HG02973 (cell line): ENCODE measurements around the gene PTPN14.
"Not testable (repeated sequence)": the region's sequence is repeated elsewhere in the genome, so short reads cannot be mapped to it uniquely, and the experiment has no call there.

Experiments
- ATAC-seq: cut with Tn5 transposase; IDR thresholded peaks from one replicate; pipeline ENCODE4 v1.9.1; 2021; ENCODE audit warnings: moderate library complexity; ENCODE audit not compliant: unreplicated experiment

PTPN14 gene

DNA sequence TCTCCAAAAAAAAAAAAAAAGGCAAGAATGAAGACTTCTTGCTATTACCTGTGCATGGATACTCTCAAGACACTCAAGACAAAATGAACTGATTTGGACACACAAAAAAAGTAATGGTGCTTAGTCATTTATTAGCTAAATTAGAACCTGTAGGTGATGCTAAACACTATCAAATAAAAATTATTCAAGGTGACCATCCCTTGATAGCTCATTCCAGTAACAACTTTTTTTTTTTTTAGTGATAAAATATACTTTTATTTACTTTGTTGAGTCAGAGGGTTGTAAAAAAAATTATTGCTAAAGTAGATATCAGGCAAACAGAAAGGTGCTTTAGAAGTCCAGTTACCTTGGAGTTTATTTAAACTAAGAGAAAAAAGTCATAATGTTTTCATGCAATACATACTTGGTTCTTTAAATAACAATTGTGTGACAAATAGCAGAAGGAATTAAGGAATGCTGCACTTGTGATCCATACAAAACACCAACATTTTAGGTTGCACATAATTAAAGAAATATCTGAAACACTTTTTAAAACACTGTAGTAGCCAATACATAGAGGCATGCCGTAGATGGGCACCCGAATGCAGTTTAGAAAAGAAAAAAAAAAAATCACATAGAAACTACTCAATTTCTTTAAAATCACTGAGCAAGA is 69.3 kb downstream of the PTPN14 start:
- not testable (repeated sequence) for ATAC-seq

DNA sequence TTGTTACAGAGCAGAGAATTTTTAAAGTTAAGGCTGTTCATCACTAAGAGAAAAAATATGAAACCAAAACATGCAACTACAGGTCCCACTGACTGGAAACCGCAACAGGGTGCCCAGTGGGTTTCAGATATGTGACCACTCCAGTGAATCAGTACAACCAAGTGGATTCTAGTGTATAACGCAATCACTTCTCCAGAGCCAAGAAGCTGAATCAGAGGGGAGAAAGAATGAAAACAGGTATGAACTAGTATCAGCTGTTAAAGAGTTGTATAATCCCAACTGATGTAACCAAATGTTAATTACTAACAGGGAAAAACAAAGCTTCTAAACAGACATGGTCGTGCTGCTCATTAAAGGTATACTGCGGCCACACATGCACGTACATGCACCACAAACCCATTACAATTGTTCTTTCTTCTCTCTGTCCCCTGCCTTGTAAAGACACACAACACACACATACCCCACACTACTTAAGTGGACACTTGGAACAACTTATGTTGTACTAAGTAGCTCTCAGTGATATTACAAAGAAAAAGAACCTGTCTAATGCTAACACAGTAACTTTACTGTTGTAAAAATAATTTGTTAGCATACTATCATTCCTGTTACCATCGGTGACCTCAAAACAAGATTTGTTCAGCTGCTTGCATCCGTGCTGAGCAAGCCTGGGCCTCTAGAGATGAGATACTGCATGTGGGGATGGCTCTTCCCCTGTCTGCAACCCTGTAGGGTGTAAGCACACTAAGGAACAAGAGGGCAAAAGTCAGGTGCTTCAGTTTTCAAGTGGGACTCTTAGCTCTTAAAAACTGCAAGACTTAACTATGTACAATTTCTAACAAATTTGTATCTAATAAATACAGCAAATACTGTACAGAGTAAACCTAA is 74.2 kb downstream of the PTPN14 start:
- no peak for ATAC-seq

DNA sequence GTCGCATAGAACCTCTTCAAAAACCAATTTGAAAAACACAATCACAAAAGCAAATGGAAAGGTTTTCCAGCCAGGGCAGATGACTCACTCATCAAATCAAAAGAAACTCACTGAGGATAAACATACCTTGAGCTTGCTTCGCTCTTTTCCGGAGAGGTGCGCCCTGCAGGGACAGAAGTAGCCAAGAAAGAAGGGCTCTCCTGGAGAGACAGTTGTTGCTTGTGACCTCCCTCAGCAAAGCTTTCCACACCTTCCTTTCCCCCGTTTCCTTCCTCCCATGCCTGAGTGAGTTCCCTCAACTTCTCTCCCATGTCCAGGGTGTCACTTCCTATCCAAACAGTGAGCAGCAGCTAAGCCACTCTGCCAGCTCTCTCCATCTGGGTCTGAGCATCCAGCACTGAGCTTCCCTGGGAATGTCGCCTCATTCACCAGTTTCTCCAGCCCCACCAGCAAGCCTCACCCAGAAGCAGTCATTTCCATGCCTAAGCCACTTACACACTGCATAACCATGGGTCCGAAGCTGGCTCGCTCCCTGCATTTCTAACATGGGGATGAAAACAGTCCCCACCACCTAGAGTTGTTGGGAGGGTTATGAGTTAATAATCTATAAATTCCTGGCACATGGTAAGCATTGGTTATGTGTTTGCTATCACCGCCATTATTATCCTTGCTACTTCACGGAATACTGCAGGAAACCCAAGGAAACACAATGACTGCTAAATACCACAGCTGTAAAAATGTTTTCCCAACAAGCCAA is 75.0 kb downstream of the PTPN14 start:
- ATAC-seq, result no peak

DNA sequence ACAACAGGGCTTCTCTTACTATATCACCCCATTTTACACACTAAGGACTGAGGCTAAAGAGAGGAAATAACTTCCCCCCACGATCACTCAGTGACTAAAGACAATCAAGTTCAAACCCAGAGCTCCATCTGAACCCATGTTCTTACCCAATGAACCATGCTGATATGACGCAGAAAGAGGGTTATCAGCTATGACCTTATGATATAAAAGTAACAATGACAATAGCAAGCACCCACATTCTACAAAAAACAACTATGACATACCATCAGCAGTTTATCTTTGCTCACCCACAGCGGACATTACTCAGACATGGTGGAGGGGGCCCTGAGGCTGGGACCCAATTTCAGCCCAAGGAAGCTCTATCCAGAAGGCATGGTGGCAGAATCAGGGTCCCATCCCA is 75.7 kb downstream of the PTPN14 start:
- no peak for ATAC-seq

DNA sequence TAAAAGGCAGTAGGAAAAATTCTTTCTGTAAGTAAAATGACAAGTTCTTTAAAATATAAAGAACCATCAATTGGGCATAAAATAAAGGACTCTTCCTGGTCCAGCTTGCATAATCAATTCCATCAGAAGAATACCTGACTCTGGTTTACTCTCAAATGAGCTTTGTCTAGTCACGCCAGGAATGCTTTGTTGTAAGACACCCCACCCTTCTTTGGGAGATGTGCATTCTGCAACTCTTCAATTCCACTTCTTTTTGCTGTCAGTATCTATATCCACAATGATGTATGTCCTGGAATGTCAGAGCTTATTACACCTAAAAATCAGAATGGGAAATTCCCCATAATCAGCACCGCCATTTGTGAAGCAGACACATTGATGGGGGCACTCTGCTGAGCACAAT is 76.1 kb downstream of the PTPN14 start:
- no peak for ATAC-seq

DNA sequence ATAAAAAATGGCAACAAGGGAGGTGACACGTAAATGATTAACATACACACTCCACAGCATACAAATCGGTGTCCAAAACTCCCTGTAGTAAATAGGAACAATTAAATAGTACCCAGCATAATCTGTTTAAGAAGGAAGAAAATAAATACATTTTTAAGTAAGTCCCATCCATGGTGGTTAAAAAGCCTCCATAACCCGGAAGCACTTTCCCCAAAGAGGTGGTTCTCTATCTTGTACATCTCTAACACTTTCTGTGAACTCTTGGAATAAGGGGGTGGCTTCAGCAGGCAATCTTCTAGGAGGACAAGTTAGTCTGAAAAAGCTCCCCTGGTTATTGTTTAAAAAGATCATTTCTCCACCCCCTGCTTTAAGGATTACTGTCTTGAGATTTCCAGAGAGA is 76.9 kb downstream of the PTPN14 start:
- no peak for ATAC-seq

DNA sequence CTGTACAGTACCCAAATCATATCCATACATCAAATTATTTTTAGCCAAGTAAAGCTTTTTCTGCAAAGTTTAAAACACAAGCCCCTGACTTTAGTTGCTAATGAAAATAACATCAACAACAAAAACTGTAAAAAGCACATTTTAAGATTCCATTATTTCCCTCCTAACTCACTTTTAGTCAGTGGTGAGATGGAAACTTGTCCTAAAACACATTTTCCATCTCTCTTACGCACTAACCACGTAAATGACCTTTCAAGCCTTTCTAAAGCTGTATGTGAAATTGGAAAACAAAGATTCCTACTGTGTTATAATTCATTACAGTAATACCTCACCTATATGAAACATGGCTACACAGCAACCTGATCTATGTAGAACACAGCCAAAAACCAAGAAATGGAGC is 77.5 kb downstream of the PTPN14 start:
- ATAC-seq, result no peak

DNA sequence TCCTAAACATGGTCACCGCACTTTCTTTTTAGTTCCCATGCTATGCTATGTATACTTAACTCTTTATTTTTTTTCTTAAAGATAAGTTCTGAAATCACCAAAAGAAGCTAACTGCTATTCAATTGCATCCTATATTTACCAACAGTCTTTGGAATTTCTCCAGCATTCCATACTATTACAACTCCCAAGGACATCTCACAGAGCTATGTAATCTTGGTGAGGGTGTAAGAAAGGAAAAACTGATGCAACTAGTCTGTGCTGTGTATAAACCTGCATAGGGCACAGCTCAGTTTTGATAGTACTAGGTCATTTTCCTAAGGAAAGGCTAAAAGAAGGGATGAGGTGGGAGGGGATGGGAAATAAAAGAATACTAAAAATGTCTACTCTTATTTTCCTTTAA is 78.0 kb downstream of the PTPN14 start:
- ATAC-seq, result no peak

DNA sequence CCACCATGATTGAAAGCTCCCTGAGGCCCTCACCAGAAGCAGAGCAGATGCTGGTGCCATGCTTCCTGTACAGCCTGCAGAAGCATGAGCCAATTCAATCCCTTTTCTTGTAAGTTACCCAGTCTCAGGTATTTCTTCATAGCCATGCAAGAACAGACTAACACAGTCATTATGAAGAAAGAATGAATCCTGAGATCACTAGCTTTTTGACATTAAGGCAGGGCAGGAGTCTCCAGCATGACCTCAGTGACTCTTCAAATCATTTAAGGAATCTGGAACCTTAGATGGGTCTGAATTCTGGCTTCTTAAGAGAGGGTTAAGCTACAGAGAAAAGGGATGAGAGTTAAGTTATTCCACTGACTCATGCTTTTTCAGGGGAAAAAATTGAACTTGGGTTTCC is 79.0 kb downstream of the PTPN14 start:
- ATAC-seq, result no peak

DNA sequence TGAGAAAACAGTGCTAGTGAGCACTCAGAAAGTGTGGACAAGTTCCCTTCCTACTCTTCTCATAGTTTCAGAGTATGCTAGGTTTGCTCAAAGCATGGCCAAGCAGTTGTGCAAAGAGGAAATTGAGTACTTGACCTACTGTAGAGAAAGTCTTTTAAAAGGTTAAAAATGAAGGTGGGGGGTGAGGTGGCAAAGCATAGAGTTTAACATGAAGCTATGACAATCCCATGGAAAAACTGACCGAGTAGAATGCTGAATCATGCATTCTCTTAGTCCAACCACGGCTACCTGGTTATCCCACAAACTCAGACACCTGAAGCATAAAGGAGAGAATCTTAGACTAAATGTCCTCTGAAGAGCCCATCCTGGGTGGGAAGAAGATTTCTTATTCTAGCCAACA is 79.9 kb downstream of the PTPN14 start:
- ATAC-seq, result no peak

DNA sequence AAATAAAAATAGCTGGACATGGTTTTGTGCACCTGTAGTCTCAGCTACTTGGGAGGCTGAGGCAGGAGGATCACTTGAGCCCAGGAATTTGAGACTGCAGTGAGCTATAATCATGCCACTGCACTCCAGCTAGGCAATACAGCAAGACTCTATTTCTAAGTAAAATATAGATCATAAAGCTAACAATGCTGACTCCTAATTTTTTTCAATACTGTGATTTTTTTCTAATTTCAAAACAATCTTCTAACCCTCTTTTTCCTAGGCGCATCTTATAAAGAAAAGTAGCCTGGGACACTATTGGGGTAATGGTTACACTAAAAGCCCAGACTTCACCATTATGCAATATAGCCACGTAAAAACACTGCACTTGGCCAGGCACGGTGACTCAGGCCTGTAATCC is 81.3 kb downstream of the PTPN14 start:
- no peak for ATAC-seq

DNA sequence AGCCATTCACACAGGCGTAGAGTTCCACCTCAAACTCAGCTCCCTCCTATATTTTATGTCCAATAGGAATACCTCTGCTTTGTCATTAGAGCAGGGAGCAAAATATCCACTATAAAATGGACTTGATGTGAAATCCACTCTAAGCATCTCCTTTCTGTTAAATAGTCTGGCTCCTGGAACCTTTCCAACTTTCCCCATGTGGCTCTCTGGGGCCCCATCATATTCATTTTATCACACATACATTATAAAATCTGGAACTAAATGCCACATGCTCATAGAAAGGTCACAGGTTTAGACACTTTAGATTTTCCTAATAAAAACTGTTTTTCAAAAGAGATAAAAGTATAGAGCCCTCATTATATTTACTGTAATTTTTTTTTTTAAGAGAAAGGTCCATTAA is 82.1 kb downstream of the PTPN14 start:
- ATAC-seq, result no peak

DNA sequence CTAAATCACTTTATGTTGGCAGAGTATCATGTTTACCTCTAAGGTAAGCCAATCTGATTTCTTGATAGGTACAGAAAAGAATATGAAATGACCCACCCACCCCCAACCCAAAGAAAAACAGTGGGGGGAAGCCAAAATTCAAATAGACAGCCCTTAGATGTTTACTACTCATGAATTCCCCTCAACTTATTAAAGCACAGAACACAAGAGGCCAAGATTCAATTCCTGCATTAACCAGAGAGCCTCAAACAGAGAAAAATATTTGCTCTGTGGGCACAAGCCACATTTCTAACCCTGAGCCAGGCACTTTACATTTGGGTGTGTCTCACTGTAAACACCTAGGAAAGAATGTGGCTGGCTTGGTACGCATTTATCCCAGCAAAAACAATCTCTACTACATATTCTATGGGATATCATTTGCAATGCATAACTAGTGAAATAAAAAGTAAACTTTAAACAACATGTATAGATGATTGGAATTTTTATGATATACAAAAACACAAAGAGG is 84.3 kb downstream of the PTPN14 start:
- ATAC-seq, result no peak

DNA sequence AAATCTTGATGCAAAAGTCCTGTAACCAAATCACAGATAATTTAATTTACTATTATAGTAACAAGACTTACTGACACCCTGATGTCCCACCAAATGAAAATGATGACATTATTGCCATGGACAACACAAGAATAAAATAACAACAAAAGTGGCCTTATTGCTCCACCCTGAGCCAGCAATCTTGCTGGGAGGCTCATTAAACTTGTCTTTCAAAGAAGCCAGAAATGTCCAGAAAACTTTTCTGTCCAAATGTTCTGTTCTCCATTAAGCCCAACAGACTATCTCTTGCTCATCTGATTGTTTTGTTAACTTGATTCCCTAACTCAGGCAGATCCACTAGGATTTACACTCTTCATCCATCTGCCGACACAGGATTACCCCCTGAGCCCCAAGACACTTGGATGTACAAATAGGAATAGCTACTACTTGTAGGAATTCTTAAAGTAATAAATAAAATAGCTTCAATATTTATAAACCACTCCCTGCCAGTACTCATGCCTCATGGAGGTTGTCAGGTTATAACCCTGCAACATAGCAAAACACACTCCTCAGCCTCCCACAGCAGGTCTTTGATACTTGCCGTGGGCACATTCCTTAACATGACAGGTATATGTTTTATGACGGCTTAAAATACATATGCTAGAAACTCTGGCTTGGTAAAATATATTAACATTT is 84.9 kb downstream of the PTPN14 start:
- no peak for ATAC-seq

DNA sequence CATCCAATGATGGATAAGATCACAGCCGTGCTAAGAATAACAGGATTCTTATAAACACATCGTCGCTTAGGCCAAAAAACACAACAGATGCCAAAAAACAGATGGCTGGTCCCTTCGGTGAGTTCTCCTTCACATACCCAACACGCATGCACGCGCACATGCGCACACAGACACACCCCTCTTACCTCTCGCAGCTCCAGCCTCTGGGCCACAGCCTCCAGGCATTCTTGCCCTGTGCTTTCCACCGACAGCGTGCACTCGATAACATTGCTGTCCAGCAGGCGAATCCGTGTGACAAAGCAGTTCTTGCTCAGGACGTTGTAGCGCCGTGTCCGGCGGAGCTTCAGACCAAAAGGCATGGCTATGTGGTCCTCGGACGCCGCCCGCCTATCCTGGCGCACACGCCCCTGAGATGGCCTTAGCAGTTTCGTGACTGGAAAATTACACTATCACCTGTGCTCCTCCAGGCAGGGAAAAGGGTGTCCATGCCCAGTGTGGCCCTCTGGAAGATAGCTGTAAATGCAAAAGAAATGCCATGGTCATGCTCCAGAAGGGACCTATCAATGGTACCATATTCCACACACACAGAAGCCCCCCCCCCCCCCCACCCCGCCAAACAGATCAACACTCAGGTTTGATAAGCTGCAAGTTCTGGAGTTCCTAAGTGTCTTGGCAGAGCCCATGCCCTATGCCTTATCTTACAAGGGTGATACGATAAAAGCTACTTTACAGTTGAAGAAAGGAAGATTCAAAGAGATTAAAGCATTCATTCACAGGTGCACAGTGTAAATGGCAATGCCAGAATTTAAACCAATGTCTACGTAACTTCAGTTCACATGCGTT is 86.7 kb downstream of the PTPN14 start:
- ATAC-seq, result no peak

DNA sequence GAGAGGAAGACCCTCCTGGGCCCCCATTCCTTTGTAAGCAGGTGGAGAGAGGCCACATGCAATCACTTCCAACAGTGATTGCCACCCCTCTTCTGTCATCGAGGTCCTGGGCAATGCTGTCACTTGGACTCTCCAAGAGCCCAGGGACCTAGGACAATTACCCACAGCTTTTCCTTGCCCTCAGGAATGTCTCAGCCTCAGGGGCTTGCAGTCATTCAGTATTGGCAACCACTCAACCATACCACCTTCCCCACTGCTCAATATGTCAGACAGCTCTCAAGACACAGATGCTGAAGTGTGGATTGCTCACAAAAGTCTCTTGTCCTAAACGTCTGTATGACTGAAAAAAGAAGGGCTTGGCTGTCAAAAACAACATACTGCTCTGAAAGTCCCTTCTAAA is 87.8 kb downstream of the PTPN14 start:
- no peak for ATAC-seq

DNA sequence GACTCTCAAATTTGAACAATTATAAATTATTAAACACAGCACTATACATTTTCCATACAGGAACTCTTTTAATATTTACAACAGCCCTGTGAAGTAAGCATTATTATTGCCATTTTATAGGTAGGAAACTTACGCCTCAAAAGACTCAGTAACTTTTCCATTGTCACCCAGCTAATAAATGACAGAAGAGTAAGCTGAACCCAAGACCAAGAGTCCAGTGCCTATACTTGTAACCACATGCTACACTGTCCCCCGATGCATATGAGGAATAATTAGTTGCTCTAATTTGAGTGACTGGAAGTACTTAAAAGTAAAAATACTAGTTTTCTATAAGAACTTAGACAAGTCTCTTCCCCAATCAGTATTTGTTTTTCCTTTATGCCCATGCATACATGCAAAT is 88.5 kb downstream of the PTPN14 start:
- no peak for ATAC-seq

DNA sequence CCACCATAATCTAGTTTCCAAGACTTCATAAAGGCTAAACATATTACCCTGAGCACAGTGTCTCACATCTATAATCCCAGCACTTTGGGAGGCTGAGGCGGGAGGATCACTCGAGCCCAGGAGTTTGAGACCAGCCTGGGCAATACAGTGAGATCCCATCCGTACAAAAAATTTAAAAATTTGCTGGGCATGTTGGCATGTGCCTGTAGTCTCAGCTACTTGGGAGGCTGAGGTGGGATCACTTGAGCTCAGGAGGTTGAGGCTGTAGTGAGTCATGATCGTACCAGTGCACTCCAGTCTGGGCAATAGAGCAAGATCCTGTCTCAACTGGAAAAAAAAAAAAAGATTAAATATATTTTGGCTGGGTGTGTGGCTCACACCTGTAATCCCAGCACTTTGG is 90.1 kb downstream of the PTPN14 start:
- no peak for ATAC-seq

DNA sequence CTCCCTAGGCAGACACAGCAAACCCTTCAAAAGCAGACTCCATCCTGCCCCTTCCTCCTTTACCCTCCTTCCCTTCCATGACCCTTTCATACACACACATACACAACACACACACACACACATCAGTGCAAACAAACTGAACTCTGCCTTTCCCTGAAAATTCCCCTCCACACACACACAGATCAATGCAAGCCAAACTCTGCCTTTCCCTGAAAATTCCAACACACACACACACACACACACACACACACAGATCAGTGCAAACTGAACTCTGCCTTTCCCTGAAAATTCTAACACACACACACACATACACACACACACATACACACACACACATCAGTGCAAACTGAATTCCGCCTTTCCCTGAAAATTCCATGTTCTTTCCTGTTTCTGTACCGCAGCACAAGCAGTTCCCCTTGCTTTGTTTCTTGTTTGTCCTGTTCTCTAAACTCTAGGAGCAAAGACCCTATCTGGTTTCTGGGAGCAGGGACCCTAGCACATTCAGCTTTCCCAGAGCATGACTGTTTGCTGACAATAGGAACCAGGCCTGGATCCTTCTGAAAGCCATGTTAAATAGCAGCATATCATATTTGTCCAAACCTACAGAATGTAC is 91.0 kb downstream of the PTPN14 start:
- ATAC-seq, result no peak

DNA sequence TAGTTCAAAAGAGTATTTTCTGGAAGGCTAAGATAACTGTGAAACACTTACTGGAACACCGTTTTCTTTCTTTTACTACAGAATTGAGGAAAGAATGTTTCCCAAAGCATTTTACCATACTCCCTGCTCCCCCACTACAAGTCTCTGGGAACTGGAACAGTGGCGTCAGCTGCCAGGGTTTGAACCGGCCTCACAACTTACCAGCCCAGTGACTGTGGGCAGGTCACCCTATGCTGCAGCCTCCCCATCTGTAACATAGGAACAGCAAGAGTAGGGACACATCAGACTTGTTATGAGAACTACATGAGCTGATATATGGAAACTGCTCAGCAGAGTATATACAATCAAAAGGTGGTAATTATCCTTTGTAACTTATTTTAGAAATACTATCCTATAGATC is 91.5 kb downstream of the PTPN14 start:
- ATAC-seq, result no peak
